ENCODE measurements around the gene MPPED1. TPM values are rescaled to one million over a fixed set of nuclear protein-coding genes. Genes with fewer than 3 reads are reported as not detected.

Gene MPPED1
- total and polyA plus RNA-seq, 10 donors = 0.02 to 0.13 (median 0.04) TPM; not detected in 6

DNA sequence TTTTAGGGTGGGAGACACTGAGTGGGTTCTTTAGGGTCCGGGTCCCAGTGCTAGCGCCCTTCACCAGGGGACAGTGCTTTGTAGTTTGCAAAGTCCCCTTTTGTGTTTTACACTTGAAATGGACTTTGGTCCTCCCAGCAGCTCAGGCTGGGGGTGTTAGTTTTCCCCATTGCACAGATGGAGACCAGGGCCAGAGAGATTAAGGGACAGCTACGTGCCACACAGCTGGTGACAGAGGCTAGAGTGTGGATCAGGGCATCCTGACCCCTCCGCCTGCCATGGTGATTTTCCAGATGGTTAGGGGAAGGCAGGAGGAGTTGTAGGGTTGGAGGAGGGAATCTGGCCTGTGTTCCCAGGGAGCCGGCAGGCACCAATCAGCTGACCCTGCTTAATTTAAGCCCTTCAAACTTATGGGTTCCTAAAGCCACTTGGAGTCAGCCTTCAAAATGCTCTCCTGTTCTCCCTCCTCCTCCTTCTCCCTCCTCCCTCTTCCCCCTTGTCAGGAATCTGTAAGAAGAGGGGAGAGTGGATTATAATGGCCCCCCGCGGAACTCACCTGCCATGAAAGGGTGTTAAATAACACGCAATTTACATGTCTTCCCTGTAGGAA lies 22.5 kb upstream of the MPPED1 start:
- no peak for TF ChIP-seq POLR2AphosphoS5 (IDR thresholded peaks at IDR 0.05)
- no peak for TF ChIP-seq POLR2A (IDR thresholded peaks at IDR 0.05)
- TF ChIP-seq, protein P1, sequence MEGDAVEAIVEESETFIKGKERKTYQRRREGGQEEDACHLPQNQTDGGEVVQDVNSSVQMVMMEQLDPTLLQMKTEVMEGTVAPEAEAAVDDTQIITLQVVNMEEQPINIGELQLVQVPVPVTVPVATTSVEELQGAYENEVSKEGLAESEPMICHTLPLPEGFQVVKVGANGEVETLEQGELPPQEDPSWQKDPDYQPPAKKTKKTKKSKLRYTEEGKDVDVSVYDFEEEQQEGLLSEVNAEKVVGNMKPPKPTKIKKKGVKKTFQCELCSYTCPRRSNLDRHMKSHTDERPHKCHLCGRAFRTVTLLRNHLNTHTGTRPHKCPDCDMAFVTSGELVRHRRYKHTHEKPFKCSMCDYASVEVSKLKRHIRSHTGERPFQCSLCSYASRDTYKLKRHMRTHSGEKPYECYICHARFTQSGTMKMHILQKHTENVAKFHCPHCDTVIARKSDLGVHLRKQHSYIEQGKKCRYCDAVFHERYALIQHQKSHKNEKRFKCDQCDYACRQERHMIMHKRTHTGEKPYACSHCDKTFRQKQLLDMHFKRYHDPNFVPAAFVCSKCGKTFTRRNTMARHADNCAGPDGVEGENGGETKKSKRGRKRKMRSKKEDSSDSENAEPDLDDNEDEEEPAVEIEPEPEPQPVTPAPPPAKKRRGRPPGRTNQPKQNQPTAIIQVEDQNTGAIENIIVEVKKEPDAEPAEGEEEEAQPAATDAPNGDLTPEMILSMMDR (IDR thresholded peaks at IDR 0.05 in 8 of 11, conservative IDR thresholded peaks at IDR 0.05 in 3 of 11) = no peak
- no peaks in the 10 kb centered on the region for H3K36me3 ChIP-seq
- peaks cover 0 to 46% (median 13%) of the 10 kb centered on the region in 7 donors for H3K27me3 ChIP-seq (replicated peaks in 1 of 7)
- no peak overlapping the region for H3K4me3 ChIP-seq
- peaks cover 0 to 15% (median 11%) of the 10 kb centered on the region in 6 donors for H3K4me1 ChIP-seq
- intact Hi-C loops (cut with DNase I; ENCODE audit: low total_unique reads) = loop anchor here (5.0 to 10.0 kb wide), 2 partner anchors 117 to 1235 kb away; no protein-coding TSS in a partner anchor
- H3K27ac ChIP-seq = no peak overlapping the region
- 66 to 86% (median 80%) methylated on average over 8 of the region's 8 CpGs for WGBS, 5 donors
- H3K9me3 ChIP-seq = no peaks in the 10 kb centered on the region
- no peak for DNase-seq

- intact Hi-C loops (cut with DNase I; ENCODE audit: low total_unique reads) = loop anchor here (10.0 kb wide), 1 partner anchor 495 kb away; no protein-coding TSS in a partner anchor
- WGBS, 5 donors = 75 to 95% (median 91%) methylated on average over 3 of the region's 3 CpGs
- no peak for DNase-seq
- Histone ChIP-seq H3K36me3 (no peaks in the 10 kb centered on the region), H3K4me1 (peaks cover 0 to 15% (median 11%) of the 10 kb centered on the region in 6 donors), H3K27me3 (replicated peaks in 1 of 7) (peaks cover 0 to 38% (median 13%) of the 10 kb centered on the region in 7 donors), H3K9me3 (no peaks in the 10 kb centered on the region), H3K27ac (no peak overlapping the region), H3K4me3 (no peak overlapping the region)
- no peak for TF ChIP-seq POLR2A (IDR thresholded peaks at IDR 0.05)
- no peak for TF ChIP-seq POLR2AphosphoS5 (IDR thresholded peaks at IDR 0.05)
- TF ChIP-seq, protein P1 (IDR thresholded peaks at IDR 0.05 in 8 of 11, conservative IDR thresholded peaks at IDR 0.05 in 3 of 11) = no peak
Observed at GRCh38 chr22:43390166-43390565, 21.6 kb upstream of the MPPED1 start.

DNA sequence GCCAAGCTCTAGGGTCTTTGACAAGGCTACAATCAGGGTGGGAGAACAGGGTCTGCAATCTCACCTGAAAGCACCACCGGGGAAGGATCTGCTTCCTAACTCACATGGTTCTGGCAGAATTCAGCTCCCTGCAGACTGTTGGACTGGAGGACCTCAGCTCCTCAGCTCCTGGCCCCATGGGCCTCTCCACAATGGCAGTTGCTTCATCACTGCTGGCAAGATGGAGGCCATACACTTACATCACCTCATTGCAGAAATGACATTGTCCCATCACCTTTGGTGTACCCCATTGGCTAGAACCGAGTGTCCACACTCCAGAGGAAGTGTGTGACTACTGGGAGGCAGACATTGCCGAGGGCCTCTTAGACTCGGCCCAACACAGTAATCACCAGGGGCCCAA lies 20.9 kb upstream of the MPPED1 start:
- Histone ChIP-seq H3K9me3 (no peaks in the 10 kb centered on the region), H3K36me3 (no peaks in the 10 kb centered on the region), H3K4me1 (peaks cover 0 to 9% (median 7%) of the 10 kb centered on the region in 6 donors), H3K27ac (no peak overlapping the region), H3K27me3 (replicated peaks in 1 of 7) (peaks cover 0 to 31% (median 13%) of the 10 kb centered on the region in 7 donors), H3K4me3 (no peak overlapping the region)
- no peak for TF ChIP-seq POLR2A (IDR thresholded peaks at IDR 0.05)
- no peak for DNase-seq
- intact Hi-C loops (cut with DNase I; ENCODE audit: low total_unique reads) = loop anchor here (10.0 kb wide), 1 partner anchor 494 kb away; no protein-coding TSS in a partner anchor
- WGBS, 5 donors = 61 to 74% (median 71%) methylated on average over 4 of the region's 4 CpGs

GRCh38 chr22:43391306-43391705 lies 20.5 kb upstream of the MPPED1 start:
- Histone ChIP-seq H3K9me3 (no peaks in the 10 kb centered on the region), H3K4me1 (peaks cover 0 to 8% (median 5%) of the 10 kb centered on the region in 6 donors), H3K4me3 (no peak overlapping the region), H3K27ac (no peak overlapping the region), H3K36me3 (no peaks in the 10 kb centered on the region), H3K27me3 (replicated peaks in 1 of 7) (peaks cover 0 to 29% (median 13%) of the 10 kb centered on the region in 7 donors)
- no peak for TF ChIP-seq POLR2A (IDR thresholded peaks at IDR 0.05)
- WGBS, 5 donors = 64 to 83% (median 74%) methylated on average over 3 of the region's 3 CpGs
- intact Hi-C loops (cut with DNase I; ENCODE audit: low total_unique reads) = loop anchor here (10.0 kb wide), 1 partner anchor 493 kb away; no protein-coding TSS in a partner anchor
- no peak for DNase-seq

- intact Hi-C loops (cut with DNase I; ENCODE audit: low total_unique reads) = loop anchor here (10.0 kb wide), 1 partner anchor 492 kb away; no protein-coding TSS in a partner anchor
- no peak for DNase-seq
Observed at GRCh38 chr22:43392385-43392989, 19.3 kb upstream of the MPPED1 start.

More at GRCh38 chr22:43392385-43392989, 19.3 kb upstream of the MPPED1 start:
- H3K4me3 ChIP-seq = no peak overlapping the region
- TF ChIP-seq, protein P1 (IDR thresholded peaks at IDR 0.05 in 8 of 11, conservative IDR thresholded peaks at IDR 0.05 in 3 of 11) = no peak
- TF ChIP-seq POLR2A (IDR thresholded peaks at IDR 0.05) = no peak
- TF ChIP-seq POLR2AphosphoS5 (IDR thresholded peaks at IDR 0.05) = no peak
- H3K27ac ChIP-seq = no peak overlapping the region
- peaks cover 0 to 13% (median 5%) of the 10 kb centered on the region in 6 donors for H3K4me1 ChIP-seq
- H3K36me3 ChIP-seq = no peaks in the 10 kb centered on the region
- H3K27me3 ChIP-seq (replicated peaks in 1 of 7) = peaks cover 0 to 29% (median 7%) of the 10 kb centered on the region in 7 donors
- no peaks in the 10 kb centered on the region for H3K9me3 ChIP-seq
- WGBS, 5 donors = 82 to 95% (median 87%) methylated on average over 9 of the region's 9 CpGs
